ENCODE results near the gene MS4A10. TPM values are rescaled to one million over a fixed set of nuclear protein-coding genes. Genes with fewer than 3 reads are reported as not detected.

The MS4A10 gene
- total RNA-seq, 1 donor from 2014 or later = not detected

DNA sequence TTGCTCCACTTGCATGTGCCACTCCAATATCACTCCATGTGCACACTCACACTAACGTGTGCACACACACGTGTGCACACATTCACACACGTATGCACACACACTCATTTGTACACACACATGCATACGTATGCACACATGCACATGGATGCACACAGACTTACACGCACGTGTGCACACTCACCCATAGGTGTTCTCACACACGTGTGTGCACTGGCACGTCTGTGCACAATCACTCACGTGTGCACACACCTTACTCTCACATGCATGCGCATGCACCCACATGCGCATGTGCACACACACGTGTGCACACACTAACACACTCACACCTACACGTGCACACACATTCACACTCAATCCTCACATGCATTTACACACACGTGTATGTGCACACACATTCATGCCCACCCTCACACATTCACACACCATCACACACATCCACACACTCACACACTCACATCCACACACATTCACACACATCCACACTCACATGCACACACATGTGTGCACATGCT, 37.7 kb upstream of the MS4A10 start:
- Histone ChIP-seq H3K27me3 (no peaks in the 10 kb centered on the region), H3K27ac (no peak overlapping the region), H3K4me3 (no peak overlapping the region), H3K36me3 (no peaks in the 10 kb centered on the region), H3K9me3 (no peaks in the 10 kb centered on the region), H3K4me1 (no peaks in the 10 kb centered on the region)
- intact Hi-C loops (cut with DNase I) = no loop called here
- ATAC-seq (no peak), DNase-seq (no peak)
- TF ChIP-seq, protein P1, sequence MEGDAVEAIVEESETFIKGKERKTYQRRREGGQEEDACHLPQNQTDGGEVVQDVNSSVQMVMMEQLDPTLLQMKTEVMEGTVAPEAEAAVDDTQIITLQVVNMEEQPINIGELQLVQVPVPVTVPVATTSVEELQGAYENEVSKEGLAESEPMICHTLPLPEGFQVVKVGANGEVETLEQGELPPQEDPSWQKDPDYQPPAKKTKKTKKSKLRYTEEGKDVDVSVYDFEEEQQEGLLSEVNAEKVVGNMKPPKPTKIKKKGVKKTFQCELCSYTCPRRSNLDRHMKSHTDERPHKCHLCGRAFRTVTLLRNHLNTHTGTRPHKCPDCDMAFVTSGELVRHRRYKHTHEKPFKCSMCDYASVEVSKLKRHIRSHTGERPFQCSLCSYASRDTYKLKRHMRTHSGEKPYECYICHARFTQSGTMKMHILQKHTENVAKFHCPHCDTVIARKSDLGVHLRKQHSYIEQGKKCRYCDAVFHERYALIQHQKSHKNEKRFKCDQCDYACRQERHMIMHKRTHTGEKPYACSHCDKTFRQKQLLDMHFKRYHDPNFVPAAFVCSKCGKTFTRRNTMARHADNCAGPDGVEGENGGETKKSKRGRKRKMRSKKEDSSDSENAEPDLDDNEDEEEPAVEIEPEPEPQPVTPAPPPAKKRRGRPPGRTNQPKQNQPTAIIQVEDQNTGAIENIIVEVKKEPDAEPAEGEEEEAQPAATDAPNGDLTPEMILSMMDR (IDR thresholded peaks at IDR 0.05) = no peak

DNA sequence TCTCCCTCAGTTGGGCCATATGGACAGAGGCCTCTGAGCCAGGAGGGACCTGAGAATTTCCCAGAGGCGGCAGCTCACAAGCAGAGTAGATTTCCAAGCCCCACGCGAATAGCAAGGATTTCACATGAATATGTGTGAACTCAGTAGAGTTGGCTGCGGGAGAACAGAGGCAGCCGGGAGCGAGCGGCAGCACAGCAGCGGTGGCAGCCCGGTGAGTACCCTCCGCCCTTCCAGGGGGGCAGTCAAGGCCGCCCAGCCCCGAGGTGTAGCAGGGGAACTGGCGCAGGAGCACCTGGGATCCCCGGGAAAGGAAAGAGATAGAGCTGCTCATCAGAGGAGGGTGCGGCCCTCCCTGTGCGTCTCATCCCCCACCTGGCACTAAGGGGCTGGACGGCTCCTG, 36.9 kb upstream of the MS4A10 start:
- no peak overlapping the region for H3K4me3 ChIP-seq
- intact Hi-C loops (cut with DNase I) = no loop called here
- DNase-seq (no peak), ATAC-seq (no peak)
- no peaks in the 10 kb centered on the region for H3K36me3 ChIP-seq
- no peaks in the 10 kb centered on the region for H3K4me1 ChIP-seq
- no peaks in the 10 kb centered on the region for H3K27me3 ChIP-seq
- H3K27ac ChIP-seq = no peak overlapping the region
- no peaks in the 10 kb centered on the region for H3K9me3 ChIP-seq
- TF ChIP-seq, protein P1 (IDR thresholded peaks at IDR 0.05) = no peak

DNA sequence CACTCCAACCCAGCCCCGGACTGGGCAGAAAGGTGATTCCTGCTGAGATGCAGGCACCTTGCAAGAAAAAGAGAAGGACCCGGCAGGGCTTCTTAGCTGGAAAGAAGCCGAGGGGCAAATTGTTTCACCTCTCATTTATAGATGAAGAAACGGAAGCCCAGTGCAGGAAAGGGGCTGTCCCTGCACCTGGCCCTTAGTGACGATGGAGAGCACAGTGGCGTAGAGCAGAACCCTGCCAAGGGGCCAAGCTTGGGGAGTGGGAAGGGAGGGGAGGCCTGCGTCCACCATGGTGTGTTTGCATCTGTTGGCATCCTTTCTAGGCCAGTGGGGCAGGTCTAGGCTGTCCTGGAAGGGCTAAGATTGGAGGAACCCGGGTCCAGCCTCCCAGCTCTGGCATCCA, 36.3 kb upstream of the MS4A10 start:
- TF ChIP-seq, protein P1 (IDR thresholded peaks at IDR 0.05) = no peak

DNA sequence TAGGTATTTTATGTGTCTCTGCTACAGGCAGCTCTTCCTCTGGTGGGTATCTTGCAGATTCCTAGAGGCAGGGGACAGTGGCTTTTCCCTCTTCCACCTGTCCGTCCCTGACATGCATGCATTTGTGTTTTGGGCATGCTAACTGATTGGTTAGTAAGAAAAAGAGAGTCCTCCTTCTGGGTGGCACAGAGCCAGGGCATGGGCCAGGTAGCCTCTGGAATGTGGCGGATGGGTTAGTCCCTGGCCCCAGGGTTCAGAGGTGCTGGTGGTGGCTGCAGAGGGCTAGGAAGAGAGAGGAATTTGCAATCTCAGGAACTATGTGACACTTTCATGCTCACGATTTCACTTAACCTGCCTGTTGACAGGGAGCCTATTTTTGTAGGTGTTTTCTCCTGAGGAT, 34.2 kb upstream of the MS4A10 start:
- Histone ChIP-seq H3K36me3 (no peaks in the 10 kb centered on the region), H3K27me3 (no peaks in the 10 kb centered on the region), H3K9me3 (no peaks in the 10 kb centered on the region), H3K4me1 (no peaks in the 10 kb centered on the region), H3K27ac (no peak overlapping the region), H3K4me3 (no peak overlapping the region)
- intact Hi-C loops (cut with DNase I) = no loop called here
- TF ChIP-seq, protein P1 (IDR thresholded peaks at IDR 0.05) = no peak
- no peak for DNase-seq
- ATAC-seq = no peak

More for the DNA sequence above, 36.3 kb upstream of the MS4A10 start:
- intact Hi-C loops (cut with DNase I) = no loop called here
- no peaks in the 10 kb centered on the region for H3K36me3 ChIP-seq
- no peaks in the 10 kb centered on the region for H3K4me1 ChIP-seq
- no peak for DNase-seq
- H3K4me3 ChIP-seq = no peak overlapping the region
- H3K27me3 ChIP-seq = no peaks in the 10 kb centered on the region
- H3K9me3 ChIP-seq = no peaks in the 10 kb centered on the region
- H3K27ac ChIP-seq = no peak overlapping the region
- ATAC-seq = no peak

DNA sequence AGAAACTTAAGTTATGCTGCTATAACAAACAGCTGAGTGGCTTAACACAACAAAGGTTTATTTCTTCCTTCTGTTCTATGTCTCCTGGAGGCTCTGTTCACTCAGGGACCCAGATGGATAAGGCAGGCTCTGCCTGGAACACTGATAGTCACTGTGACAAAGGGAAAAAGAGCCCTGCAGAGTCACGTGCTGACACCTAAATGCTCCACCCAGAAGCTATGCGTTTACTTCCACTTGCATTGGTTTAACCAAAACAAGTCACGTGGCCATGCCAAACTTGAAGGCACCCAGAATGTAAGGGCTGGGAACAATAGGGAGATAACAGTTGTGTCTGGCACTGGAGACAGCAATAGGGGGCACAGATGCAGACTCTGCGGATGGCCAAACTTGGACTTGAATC, 31.8 kb upstream of the MS4A10 start:
- TF ChIP-seq, protein P1 (IDR thresholded peaks at IDR 0.05) = no peak
- Histone ChIP-seq H3K36me3 (no peaks in the 10 kb centered on the region), H3K9me3 (no peaks in the 10 kb centered on the region), H3K4me1 (no peaks in the 10 kb centered on the region), H3K27ac (no peak overlapping the region), H3K4me3 (no peak overlapping the region), H3K27me3 (no peaks in the 10 kb centered on the region)
- intact Hi-C loops (cut with DNase I) = no loop called here
- ATAC-seq (no peak), DNase-seq (no peak)

DNA sequence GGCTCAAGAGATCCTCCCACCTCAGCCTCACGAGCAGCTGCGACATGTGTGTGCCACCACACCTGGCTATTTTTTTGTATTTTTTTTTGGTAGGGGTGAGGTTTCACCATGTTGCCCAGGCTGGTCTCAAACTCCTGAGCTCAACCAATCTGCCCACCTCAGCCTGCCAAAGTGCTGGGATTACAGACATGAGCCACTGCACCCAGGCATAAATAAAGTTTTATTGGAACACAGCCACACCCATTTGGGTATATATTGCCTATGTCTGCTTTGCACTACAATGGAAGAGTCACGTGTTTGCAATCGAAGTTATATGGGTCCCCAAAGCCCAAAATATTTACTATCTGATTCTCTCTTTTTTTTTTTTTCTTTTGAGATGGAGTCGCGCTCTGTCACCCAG, 30.2 kb upstream of the MS4A10 start:
- TF ChIP-seq, protein P1 (IDR thresholded peaks at IDR 0.05) = no peak
- no peak overlapping the region for H3K4me3 ChIP-seq
- no peak overlapping the region for H3K27ac ChIP-seq
- intact Hi-C loops (cut with DNase I) = no loop called here
- H3K9me3 ChIP-seq = no peaks in the 10 kb centered on the region
- no peak for DNase-seq
- no peaks in the 10 kb centered on the region for H3K27me3 ChIP-seq
- no peaks in the 10 kb centered on the region for H3K36me3 ChIP-seq
- H3K4me1 ChIP-seq = no peaks in the 10 kb centered on the region
- no peak for ATAC-seq

Measured in upper lobe of right lung (tissue), 1 donor.